WTC11 (cell line): Measurements from ENCODE around the gene DISC1.

Experiments used
- ATF3 ChIP-seq: sonication (generic); formaldehyde crosslinking; conservative IDR thresholded peaks from 2 replicates; pipeline ENCODE4 v1.8.1; 2022; ENCODE audit warnings: mild to moderate bottlenecking, missing genetic modification reagents
- CBFB ChIP-seq: sonication (generic); formaldehyde crosslinking; IDR thresholded peaks from 2 replicates; pipeline ENCODE4 v1.8.1; 2022; ENCODE audit warnings: mild to moderate bottlenecking, low read depth, missing genetic modification reagents
- CREM ChIP-seq: sonication (generic); formaldehyde crosslinking; IDR thresholded peaks from 2 replicates; pipeline ENCODE4 v1.8.1; 2022; ENCODE audit warnings: mild to moderate bottlenecking, missing genetic modification reagents, moderate library complexity
- CTCF ChIP-seq: fragments of 200-600 bp; IDR thresholded peaks from 2 replicates; pipeline ENCODE4 v1.8.0; 2022; ENCODE audit warnings: antibody characterized with exemption
- GRHL2 ChIP-seq: fragments of 250-450 bp; sonication (Bioruptor Pico); IDR thresholded peaks from 2 replicates; pipeline ENCODE4 v1.8.0; 2022; ENCODE audit warnings: mild to moderate bottlenecking, moderate library complexity; ENCODE audit not compliant: insufficient replicate concordance, severe bottlenecking
- HMGA2 ChIP-seq: fragments of 250-450 bp; sonication (Bioruptor Pico); IDR thresholded peaks from 2 replicates; pipeline ENCODE4 v1.4.0; 2021; ENCODE audit warnings: mild to moderate bottlenecking, moderate library complexity
- MAX ChIP-seq: sonication (generic); formaldehyde crosslinking; IDR thresholded peaks from 2 replicates; pipeline ENCODE4 v1.8.0; 2022; ENCODE audit warnings: mild to moderate bottlenecking, missing genetic modification reagents
- ZNF396 ChIP-seq: fragments of 250-450 bp; sonication (Bioruptor Pico); IDR thresholded peaks from 2 replicates; pipeline ENCODE4 v1.8.0; 2021; ENCODE audit warnings: mild to moderate bottlenecking, moderate library complexity, borderline replicate concordance
- ZNF532 ChIP-seq: fragments of 250-450 bp; sonication (Bioruptor Pico); IDR thresholded peaks from 2 replicates; pipeline ENCODE4 v1.9.0; 2021; ENCODE audit warnings: mild to moderate bottlenecking, borderline replicate concordance

GRCh38 chr1:231808990-231809389 is 182.4 kb downstream of the DISC1 start:
- no peak for TF ChIP-seq CTCF
- no peak for TF ChIP-seq GRHL2 (CRISPR knock-in tag)
- no peak for TF ChIP-seq ZNF532 (CRISPR knock-in tag)
- no peak for TF ChIP-seq MAX (CRISPR knock-in tag)
- no peak for TF ChIP-seq CREM
- TF ChIP-seq HMGA2 (CRISPR knock-in tag): no peak
- TF ChIP-seq CBFB: no peak
- no peak for TF ChIP-seq ATF3 (CRISPR knock-in tag)
- TF ChIP-seq ZNF396 (CRISPR knock-in tag): no peak
